Measurements from ENCODE around the gene PIRT. TPM values are rescaled to one million over a fixed set of nuclear protein-coding genes. Genes with fewer than 3 reads are reported as not detected.

The PIRT gene
- total RNA-seq, 4 donors from 2014 or later = 0.42 to 3.5 (median 1.5) TPM

DNA sequence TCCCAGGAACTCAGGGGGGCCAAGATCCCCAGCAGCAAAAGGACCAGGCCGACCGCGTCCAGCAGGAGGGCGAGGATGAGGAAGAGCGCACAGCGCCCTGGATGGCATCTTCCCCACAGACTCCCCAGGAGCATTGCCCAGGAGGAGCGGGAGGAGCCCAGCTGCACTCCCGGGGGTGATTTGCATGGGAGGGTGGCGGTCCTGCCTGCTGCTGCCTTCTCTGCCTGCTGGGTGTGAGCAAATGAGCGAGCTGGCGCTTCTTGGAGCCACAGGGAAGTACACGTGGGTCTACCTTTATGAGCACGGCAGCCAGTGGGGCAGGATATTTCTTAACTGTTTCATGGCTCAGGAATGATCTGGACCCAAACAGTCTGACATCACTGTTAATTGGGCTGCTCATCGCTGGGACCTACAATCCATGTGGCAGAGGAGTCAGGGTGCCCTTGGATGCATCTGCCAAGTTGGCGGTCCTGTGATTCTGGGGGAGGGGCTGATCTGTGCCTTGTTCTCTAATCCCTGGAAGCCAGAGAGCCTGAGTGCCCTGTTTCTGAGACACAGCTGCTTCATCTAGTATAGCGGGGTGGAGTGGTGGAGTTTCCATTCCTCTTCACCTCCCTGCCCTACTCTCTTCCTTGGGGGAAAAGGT lies 33.9 kb downstream of the PIRT start, which contains the start of gene TMEM238L:
Gene TMEM238L (minus strand): TSS at position 270 of the 646 bp plus-strand sequence. CDS start 136 bp downstream, at position 134.
- no peaks in the 10 kb centered on the region for H3K36me3 ChIP-seq
- H3K27ac ChIP-seq (replicated peaks in 1 of 4) = no peak within 1 kb of the TSS
- no peak within 1 kb of the TSS for H3K4me3 ChIP-seq
- TF ChIP-seq EP300 (IDR thresholded peaks at IDR 0.05) (no peak), POLR2A (IDR thresholded peaks at IDR 0.05; ENCODE audit: low read depth) (no peak), CTCF (IDR thresholded peaks at IDR 0.05) (no peak)
- no peaks in the 10 kb centered on the region for H3K4me1 ChIP-seq
- no peaks in the 10 kb centered on the region for H3K9me3 ChIP-seq
- intact Hi-C loops (cut with DNase I) = no loop called here
- WGBS = 78% methylated on average over 15 of the region's 16 CpGs
- no peak for DNase-seq (ENCODE audit: extremely low spot score)
- H3K27me3 ChIP-seq = no peaks in the 10 kb centered on the region

DNA sequence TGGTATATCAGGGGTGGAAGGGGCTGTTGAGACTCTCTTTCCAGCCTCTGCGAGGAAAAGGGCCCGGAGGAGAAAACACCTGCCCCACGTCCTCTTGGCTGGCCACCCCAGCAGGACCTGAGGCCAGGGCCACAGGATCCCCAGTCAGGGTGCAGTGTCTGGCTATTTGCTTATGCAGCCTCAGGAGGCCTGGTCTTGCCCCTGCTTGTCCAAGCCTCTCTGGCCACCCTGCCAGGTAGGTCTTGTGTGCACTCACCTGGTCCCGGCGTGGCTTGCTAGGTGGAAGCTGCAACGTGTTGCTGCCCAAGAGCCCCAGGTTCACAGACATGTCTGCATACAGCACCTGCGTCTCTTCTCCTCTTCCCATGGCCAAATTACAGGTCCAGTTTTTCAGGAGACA lies 34.5 kb downstream of the PIRT start:
- Histone ChIP-seq H3K4me3 (no peak overlapping the region), H3K27ac (replicated peaks in 1 of 4) (no peak overlapping the region), H3K9me3 (no peaks in the 10 kb centered on the region), H3K27me3 (no peaks in the 10 kb centered on the region), H3K36me3 (no peaks in the 10 kb centered on the region), H3K4me1 (peaks cover 0 to 2% (median 0%) of the 10 kb centered on the region in 4 donors)
- intact Hi-C loops (cut with DNase I) = no loop called here
- DNase-seq (ENCODE audit: extremely low spot score) = no peak
- 95% methylated on average over 7 of the region's 7 CpGs for WGBS
- TF ChIP-seq EP300 (IDR thresholded peaks at IDR 0.05) = no peak
- no peak for TF ChIP-seq POLR2A (IDR thresholded peaks at IDR 0.05; ENCODE audit: low read depth)
- no peak for TF ChIP-seq CTCF (IDR thresholded peaks at IDR 0.05)
- no peak for TF ChIP-seq POLR2AphosphoS5 (IDR thresholded peaks at IDR 0.05)

DNA sequence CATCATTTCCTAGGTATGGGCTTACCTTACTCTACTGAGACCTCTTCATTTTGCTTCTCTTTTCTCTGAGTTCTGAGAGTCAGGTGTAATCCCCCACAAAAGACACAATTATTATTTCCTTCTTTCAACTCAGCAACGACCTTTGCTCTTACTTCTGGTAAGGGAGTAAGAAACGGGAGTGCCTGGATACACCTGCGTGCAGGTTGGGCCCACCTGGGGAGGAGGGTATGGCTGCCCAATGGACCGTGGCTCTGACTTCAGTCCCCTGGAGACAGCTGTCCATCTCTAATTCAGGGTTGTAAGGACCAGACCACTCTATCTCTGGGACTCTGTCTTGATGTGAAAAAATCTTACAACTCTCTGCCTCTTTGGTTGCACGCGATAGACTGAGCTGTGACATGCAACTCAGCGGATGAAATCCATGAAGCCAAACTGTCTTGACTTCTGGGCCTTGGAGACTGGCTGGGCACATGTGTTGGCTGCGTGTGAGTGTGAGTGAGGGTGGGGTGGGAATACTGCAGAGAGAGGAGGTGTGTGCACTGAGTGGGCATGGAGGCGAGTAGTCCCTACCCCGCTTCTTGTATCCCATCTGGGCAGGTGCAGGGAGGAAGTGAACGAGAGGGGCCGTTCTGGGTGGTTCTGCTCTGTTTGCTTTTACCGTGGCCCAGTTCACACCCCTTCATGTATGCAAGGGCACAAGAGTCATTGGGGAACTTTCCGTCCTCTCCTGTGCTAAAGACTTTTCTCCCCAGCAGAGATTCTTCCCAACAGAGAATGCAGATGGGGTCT lies 35.2 kb downstream of the PIRT start:
- Histone ChIP-seq H3K27ac (replicated peaks in 1 of 4) (no peak overlapping the region), H3K4me3 (no peak overlapping the region), H3K27me3 (no peaks in the 10 kb centered on the region), H3K9me3 (no peaks in the 10 kb centered on the region), H3K36me3 (no peaks in the 10 kb centered on the region), H3K4me1 (peaks cover 0 to 9% (median 5%) of the 10 kb centered on the region in 4 donors)
- intact Hi-C loops (cut with DNase I) = no loop called here
- 93% methylated on average over 14 of the region's 14 CpGs for WGBS
- TF ChIP-seq POLR2A (IDR thresholded peaks at IDR 0.05; ENCODE audit: low read depth) (no peak), POLR2AphosphoS5 (IDR thresholded peaks at IDR 0.05) (no peak), CTCF (IDR thresholded peaks at IDR 0.05) (no peak), EP300 (IDR thresholded peaks at IDR 0.05) (no peak)
- no peak for DNase-seq (ENCODE audit: extremely low spot score)

DNA sequence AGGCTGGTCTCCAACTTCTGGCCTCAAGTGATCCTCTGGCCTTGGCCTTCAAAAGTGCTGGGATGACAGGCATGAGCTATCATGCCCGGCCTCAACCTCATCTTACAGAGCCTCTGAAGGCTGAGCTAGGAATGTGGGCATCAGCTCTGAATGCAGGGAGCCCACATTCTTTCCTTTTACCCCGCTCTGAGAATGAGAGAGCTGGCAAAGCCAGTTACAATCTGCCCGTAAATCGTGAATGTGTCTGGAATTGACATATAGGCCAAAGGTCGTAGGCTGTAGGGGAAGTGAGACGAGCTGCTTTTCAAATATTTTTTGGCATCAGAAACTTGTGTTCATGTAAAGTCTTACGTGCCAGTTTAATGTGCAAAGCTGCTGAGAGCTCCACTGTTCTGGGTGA lies 38.5 kb downstream of the PIRT start:
- intact Hi-C loops (cut with DNase I) = no loop called here
- H3K36me3 ChIP-seq = no peaks in the 10 kb centered on the region
- H3K4me3 ChIP-seq = no peak overlapping the region
- peaks cover 0 to 9% (median 7%) of the 10 kb centered on the region in 4 donors for H3K4me1 ChIP-seq
- DNase-seq (ENCODE audit: extremely low spot score) = no peak
- H3K9me3 ChIP-seq = no peaks in the 10 kb centered on the region
- 73% methylated on average over 7 of the region's 7 CpGs for WGBS
- TF ChIP-seq CTCF (IDR thresholded peaks at IDR 0.05) (no peak), POLR2AphosphoS5 (IDR thresholded peaks at IDR 0.05) (no peak), POLR2A (IDR thresholded peaks at IDR 0.05; ENCODE audit: low read depth) (no peak), EP300 (IDR thresholded peaks at IDR 0.05) (no peak)
- no peak overlapping the region for H3K27ac ChIP-seq (replicated peaks in 1 of 4)
- no peaks in the 10 kb centered on the region for H3K27me3 ChIP-seq

Measured in esophagus muscularis mucosa (tissue), 4 donors.